Endothelial cell (in vitro differentiated cells): ENCODE results near the gene WDFY2. TPM values are rescaled to one million over a fixed set of nuclear protein-coding genes. Genes with fewer than 3 reads are reported as not detected.

Experiments
- DNase-seq: peaks from one replicate; pipeline ENCODE4 v3.0.0; 2021; ENCODE audit warnings: low spot score
- H3K27ac Mint-ChIP-seq: one replicate; pipeline ENCODE4 v1.8.0; 2021; ENCODE audit warnings: mixed read lengths, inconsistent platforms; ENCODE audit not compliant: unreplicated experiment
- H3K27me3 Mint-ChIP-seq: one replicate; pipeline ENCODE4 v1.8.0; 2021; ENCODE audit warnings: mild to moderate bottlenecking, moderate library complexity, mixed read lengths, inconsistent platforms; ENCODE audit not compliant: unreplicated experiment
- H3K36me3 Mint-ChIP-seq: one replicate; pipeline ENCODE4 v1.8.0; 2021; ENCODE audit warnings: mild to moderate bottlenecking, low read depth, mixed read lengths, inconsistent platforms; ENCODE audit not compliant: unreplicated experiment
- H3K4me1 Mint-ChIP-seq: one replicate; pipeline ENCODE4 v1.8.0; 2021; ENCODE audit warnings: mild to moderate bottlenecking, mixed read lengths, inconsistent platforms; ENCODE audit not compliant: unreplicated experiment
- H3K4me3 Mint-ChIP-seq: one replicate; pipeline ENCODE4 v1.8.0; 2021; ENCODE audit warnings: mild to moderate bottlenecking, mixed read lengths, inconsistent platforms; ENCODE audit not compliant: unreplicated experiment
- H3K9me3 Mint-ChIP-seq: one replicate; pipeline ENCODE4 v1.8.0; 2021; ENCODE audit warnings: mixed read lengths, inconsistent platforms; ENCODE audit not compliant: unreplicated experiment
- total RNA-seq: library from RNA; stranded (reverse); fragmentation: NEBNext Ultra II Directional; extraction: Animal tissue kit (Norgen Biotek cat#: 25700); gene quantifications from one replicate; pipeline ENCODE4 v1.2.1, GENCODE V29; 2021; ENCODE audit not compliant: unreplicated experiment
- TF ChIP-seq, protein P1 (sequence below): fragments of 200-600 bp; sonication (generic); IDR thresholded peaks from one replicate; pipeline ENCODE4 v1.5.0; 2021; ENCODE audit warnings: antibody characterized with exemption; ENCODE audit not compliant: unreplicated experiment

Gene WDFY2
- total RNA-seq, 1 donor from 2014 or later = 22.7 TPM

DNA sequence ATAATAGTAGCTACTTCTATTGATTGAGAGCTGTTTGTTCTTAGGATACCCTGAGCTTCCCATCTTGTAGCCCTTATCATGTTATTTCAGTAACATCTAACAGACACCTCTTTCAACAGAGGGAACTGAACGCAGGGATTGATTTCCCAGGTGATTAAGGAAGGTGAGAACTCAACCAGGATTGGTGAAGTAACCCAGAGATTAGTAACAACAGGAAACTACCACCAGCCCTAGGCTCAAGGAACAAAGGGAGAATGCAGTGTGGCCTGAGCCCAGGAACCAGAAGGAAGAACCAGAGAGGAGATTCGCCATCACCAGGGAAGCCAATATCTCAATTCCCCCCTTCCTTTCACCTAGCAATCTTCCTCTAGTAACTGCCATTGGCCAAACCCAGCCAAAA is 211.2 kb downstream of the WDFY2 start:
- no peak for DNase-seq

DNA sequence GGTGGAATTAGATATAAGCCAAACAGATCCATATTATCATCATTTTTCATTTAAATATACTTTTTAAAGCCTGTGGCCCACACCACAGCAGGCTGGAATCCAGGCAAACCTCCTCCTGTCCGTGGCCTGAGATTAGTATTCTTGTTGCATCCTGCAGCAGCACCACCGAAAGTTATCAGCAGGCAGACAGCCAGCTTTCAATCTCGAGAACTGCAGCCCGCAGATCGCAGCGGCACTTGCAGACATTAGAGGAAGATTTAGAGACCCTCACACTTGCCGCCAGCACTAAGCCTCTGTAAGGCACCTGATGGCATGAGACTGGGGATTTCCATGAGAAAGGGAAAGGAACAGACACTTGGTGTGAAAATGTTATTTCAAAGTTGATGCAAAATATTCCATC is 212.3 kb downstream of the WDFY2 start:
- Mint-ChIP-seq H3K27ac (no peak overlapping the region), H3K27me3 (peaks cover 4% of the 10 kb centered on the region), H3K9me3 (no peaks in the 10 kb centered on the region), H3K36me3 (peaks cover 4% of the 10 kb centered on the region), H3K4me1 (peaks cover 39% of the 10 kb centered on the region), H3K4me3 (no peak overlapping the region)
- DNase-seq = no peak
- TF ChIP-seq, protein P1, sequence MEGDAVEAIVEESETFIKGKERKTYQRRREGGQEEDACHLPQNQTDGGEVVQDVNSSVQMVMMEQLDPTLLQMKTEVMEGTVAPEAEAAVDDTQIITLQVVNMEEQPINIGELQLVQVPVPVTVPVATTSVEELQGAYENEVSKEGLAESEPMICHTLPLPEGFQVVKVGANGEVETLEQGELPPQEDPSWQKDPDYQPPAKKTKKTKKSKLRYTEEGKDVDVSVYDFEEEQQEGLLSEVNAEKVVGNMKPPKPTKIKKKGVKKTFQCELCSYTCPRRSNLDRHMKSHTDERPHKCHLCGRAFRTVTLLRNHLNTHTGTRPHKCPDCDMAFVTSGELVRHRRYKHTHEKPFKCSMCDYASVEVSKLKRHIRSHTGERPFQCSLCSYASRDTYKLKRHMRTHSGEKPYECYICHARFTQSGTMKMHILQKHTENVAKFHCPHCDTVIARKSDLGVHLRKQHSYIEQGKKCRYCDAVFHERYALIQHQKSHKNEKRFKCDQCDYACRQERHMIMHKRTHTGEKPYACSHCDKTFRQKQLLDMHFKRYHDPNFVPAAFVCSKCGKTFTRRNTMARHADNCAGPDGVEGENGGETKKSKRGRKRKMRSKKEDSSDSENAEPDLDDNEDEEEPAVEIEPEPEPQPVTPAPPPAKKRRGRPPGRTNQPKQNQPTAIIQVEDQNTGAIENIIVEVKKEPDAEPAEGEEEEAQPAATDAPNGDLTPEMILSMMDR = no peak

More for the DNA sequence above, 211.2 kb downstream of the WDFY2 start:
- Mint-ChIP-seq H3K27ac (no peak overlapping the region), H3K36me3 (peaks cover 4% of the 10 kb centered on the region), H3K27me3 (peaks cover 4% of the 10 kb centered on the region), H3K9me3 (no peaks in the 10 kb centered on the region), H3K4me1 (peaks cover 33% of the 10 kb centered on the region), H3K4me3 (no peak overlapping the region)
- TF ChIP-seq, protein P1 = no peak

DNA sequence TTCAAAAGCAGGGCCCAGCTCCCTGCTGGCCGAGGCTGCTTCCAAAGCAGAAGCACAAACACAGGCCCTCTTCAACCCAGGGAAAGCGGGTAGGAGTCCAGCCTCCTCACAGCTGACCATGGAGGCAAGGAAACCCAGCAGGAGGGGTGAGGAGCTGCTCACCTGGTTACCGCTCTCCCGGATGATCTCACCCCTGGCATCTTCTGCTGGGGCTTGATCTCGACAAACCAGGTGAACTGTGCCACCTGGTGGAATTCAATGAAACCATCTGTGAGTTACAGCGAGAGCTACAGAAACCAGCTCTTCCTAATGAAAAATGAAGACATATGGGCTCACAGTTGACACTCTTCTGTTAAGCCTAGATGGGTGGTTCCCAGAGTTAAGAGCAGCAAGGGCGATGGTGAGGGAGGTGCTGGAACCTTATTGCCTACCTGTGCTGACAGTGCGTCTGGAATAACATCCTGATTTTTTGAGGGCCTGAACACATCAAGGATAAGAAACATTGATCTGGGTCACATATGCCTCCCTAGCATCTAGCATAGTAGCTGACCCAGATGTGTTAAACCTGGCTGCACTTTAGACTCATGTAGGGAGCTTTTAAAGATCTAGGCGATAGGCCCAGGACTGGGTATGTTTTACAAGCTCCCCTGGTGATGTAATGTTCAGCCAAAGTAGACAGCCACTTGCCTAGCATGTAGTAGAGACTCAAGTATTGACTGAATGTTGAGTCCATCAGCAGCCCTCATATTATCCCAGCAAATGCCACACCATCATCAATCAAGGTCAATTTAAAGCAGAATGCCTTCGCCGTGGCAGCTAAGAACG is 213.6 kb downstream of the WDFY2 start:
- TF ChIP-seq, protein P1 = peak; percentile 28
- Mint-ChIP-seq H3K4me1 (peaks cover 51% of the 10 kb centered on the region), H3K27me3 (peaks cover 4% of the 10 kb centered on the region)

DNA sequence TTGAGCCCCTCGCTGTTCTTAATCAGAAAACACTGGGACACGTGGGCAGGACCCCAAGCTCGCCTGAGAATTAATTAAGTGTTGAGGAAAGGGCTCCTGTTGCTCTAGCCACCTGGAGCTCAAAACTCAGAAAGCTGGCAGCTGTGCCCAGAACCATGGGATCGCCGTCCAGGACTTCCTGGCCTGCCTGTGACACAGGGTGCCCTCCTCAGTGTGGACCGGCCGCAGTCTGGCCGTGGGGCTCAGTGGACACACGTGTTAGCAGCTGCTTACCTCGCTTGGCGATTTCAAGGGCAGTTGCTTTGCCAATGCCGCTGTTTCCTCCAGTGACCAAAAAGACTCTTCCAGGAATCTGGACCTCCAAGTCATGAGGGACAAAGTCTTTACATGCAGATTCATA is 215.0 kb downstream of the WDFY2 start:
- Mint-ChIP-seq H3K4me1 (peaks cover 53% of the 10 kb centered on the region), H3K27ac (no peak overlapping the region)

More for the DNA sequence above, 213.6 kb downstream of the WDFY2 start:
- no peaks in the 10 kb centered on the region for H3K9me3 Mint-ChIP-seq
- peaks cover 4% of the 10 kb centered on the region for H3K36me3 Mint-ChIP-seq
- no peak overlapping the region for H3K4me3 Mint-ChIP-seq
- DNase-seq = peak; percentile 38
- peak overlapping the region; percentile 4 for H3K27ac Mint-ChIP-seq

More for the DNA sequence above, 215.0 kb downstream of the WDFY2 start:
- peaks cover 4% of the 10 kb centered on the region for H3K36me3 Mint-ChIP-seq
- H3K4me3 Mint-ChIP-seq = no peak overlapping the region
- TF ChIP-seq, protein P1 = no peak
- no peaks in the 10 kb centered on the region for H3K9me3 Mint-ChIP-seq
- DNase-seq = no peak
- peaks cover 6% of the 10 kb centered on the region for H3K27me3 Mint-ChIP-seq
